ENCODE results near the gene SPTBN2. TPM values are rescaled to one million over a fixed set of nuclear protein-coding genes. Genes with fewer than 3 reads are reported as not detected.
A peak's percentile ranks its signal among the peaks of the same experiment; 100 is the strongest.

The SPTBN2 gene
- total and polyA plus RNA-seq, 8 donors = 7.5 to 26.4 (median 9.0) TPM

DNA sequence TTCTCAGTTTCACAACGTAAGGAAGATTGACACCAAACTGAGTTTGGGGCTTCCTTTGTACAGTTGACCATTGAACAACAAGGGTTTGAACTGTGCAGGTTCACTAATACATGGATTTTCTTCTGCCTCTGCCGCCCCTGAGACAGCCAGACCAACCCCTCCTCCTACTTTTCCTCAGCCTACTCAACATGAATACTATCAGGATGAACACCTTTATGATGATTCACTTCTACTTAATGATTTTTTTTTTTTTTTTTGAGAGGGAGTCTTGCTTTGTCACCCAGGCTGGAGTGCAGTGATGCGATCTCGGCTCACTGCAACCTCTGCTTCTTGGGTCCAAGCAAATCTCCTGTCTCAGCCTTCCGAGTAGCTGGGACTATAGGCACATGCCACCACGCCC lies 75.9 kb downstream of the SPTBN2 start:
- no peaks in the 10 kb centered on the region for H3K9me3 ChIP-seq
- intact Hi-C loops (cut with DNase I) = no loop called here
- H3K4me3 ChIP-seq = no peak overlapping the region
- H3K36me3 ChIP-seq = peaks cover 0 to 85% of the 10 kb centered on the region in 2 donors
- no peaks in the 10 kb centered on the region for H3K4me1 ChIP-seq
- DNase-seq = no peak
- no peak overlapping the region for H3K27ac ChIP-seq
- TF ChIP-seq, protein P1, sequence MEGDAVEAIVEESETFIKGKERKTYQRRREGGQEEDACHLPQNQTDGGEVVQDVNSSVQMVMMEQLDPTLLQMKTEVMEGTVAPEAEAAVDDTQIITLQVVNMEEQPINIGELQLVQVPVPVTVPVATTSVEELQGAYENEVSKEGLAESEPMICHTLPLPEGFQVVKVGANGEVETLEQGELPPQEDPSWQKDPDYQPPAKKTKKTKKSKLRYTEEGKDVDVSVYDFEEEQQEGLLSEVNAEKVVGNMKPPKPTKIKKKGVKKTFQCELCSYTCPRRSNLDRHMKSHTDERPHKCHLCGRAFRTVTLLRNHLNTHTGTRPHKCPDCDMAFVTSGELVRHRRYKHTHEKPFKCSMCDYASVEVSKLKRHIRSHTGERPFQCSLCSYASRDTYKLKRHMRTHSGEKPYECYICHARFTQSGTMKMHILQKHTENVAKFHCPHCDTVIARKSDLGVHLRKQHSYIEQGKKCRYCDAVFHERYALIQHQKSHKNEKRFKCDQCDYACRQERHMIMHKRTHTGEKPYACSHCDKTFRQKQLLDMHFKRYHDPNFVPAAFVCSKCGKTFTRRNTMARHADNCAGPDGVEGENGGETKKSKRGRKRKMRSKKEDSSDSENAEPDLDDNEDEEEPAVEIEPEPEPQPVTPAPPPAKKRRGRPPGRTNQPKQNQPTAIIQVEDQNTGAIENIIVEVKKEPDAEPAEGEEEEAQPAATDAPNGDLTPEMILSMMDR (IDR thresholded peaks at IDR 0.05) = no peak
- no peak for ATAC-seq
- no peaks in the 10 kb centered on the region for H3K27me3 ChIP-seq

DNA sequence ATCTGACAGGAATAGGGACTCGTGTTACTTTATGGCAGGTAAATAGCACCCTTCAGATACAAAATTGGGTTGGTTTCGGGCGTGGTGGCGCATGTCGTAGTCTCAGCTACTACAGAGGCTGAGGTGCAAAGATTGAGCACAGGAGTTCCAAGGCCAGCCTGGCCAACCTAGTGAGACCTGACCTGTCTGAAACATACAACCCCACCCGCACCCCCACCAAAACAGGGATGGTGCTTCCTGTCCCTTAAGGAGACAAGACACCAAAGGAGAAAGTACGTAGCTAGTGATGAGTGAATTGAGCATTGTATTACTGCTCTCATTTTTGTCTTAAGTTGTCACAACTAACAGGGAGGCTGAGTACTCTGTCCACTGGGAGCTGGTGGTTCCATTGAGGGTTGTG lies 76.4 kb downstream of the SPTBN2 start:
- Histone ChIP-seq H3K27ac (no peak overlapping the region), H3K27me3 (no peaks in the 10 kb centered on the region), H3K9me3 (no peaks in the 10 kb centered on the region), H3K4me3 (no peak overlapping the region), H3K36me3 (peaks cover 0 to 85% of the 10 kb centered on the region in 2 donors), H3K4me1 (no peaks in the 10 kb centered on the region)
- DNase-seq (no peak), ATAC-seq (no peak)
- intact Hi-C loops (cut with DNase I) = no loop called here
- TF ChIP-seq, protein P1 (IDR thresholded peaks at IDR 0.05) = no peak

DNA sequence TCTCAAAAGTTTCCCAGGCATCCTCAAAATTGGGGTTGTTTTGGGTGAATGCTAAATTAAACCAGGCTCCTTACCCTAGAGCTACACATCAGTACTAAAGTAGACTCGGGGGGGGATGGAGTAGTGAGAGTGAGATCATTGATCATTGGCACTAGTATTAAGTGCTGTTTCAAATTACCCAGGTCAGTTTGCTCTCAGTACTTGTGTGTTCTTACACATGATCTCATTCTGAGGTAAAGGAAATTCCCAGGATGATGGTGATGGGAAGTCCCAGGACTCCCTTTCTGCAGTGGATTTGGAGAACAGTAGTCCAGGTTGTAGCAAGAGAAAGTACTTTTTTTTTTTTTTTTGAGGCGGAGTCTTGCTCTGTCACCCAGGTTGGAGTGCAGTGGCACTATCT lies 78.0 kb downstream of the SPTBN2 start:
- TF ChIP-seq, protein P1 (IDR thresholded peaks at IDR 0.05) = no peak
- Histone ChIP-seq H3K4me3 (no peak overlapping the region), H3K4me1 (peaks cover 0 to 12% of the 10 kb centered on the region in 2 donors), H3K27ac (no peak overlapping the region), H3K36me3 (peaks cover 0 to 88% of the 10 kb centered on the region in 2 donors), H3K9me3 (no peaks in the 10 kb centered on the region), H3K27me3 (no peaks in the 10 kb centered on the region)
- ATAC-seq = no peak
- DNase-seq = no peak
- intact Hi-C loops (cut with DNase I) = no loop called here

DNA sequence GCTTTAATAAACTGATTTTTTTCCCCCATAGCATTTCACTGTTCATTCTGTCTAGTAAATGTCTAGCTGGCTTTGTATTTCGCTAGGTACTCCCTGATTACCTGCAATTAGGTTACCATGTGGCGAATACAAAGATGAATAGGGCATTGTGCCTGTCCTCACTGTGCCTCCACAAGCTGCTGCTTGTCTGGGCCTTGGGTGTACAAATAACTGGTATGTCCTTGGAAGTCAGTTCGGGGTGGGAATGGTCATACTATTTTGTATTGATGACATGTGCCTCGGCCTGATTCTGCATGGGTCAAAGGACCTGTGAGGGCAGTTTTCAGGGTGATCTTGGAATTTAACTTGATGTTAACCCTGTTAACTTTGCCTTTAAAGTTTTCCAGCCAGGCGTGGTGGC lies 79.1 kb downstream of the SPTBN2 start:
- no peak for ATAC-seq
- TF ChIP-seq, protein P1 (IDR thresholded peaks at IDR 0.05) = no peak
- Histone ChIP-seq H3K36me3 (peaks cover 0 to 88% of the 10 kb centered on the region in 2 donors), H3K27ac (no peak overlapping the region), H3K27me3 (no peaks in the 10 kb centered on the region), H3K4me1 (peaks cover 0 to 24% of the 10 kb centered on the region in 2 donors), H3K4me3 (no peak overlapping the region), H3K9me3 (no peaks in the 10 kb centered on the region)
- no peak for DNase-seq
- intact Hi-C loops (cut with DNase I) = no loop called here

DNA sequence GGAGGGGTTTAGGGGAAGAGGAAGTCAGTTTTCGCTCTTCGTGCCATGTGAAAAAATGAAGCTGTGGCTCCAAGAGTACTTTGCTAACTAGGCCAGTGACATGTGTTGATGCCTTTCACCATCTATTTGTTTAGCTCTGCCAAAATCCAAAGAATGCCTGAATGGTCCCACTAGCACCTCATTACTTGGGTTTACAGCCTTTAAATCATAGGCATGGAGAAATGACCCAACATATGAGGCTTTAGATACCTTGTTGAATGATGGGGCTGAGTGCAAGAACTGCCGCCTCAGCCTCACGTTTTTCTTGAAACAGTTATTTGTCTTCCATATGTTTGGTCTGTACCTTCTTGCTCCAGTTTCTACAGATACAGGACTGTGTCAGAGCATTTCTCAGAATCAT lies 82.2 kb downstream of the SPTBN2 start:
- H3K27ac ChIP-seq = no peak overlapping the region
- intact Hi-C loops (cut with DNase I) = no loop called here
- H3K4me1 ChIP-seq = peaks cover 17 to 54% of the 10 kb centered on the region in 2 donors
- H3K9me3 ChIP-seq = no peaks in the 10 kb centered on the region
- no peak for ATAC-seq
- H3K36me3 ChIP-seq = peaks cover 9 to 91% of the 10 kb centered on the region in 2 donors
- no peaks in the 10 kb centered on the region for H3K27me3 ChIP-seq
- DNase-seq = peak in 2 of 4 donors; percentile 30 to 48
- TF ChIP-seq, protein P1 (IDR thresholded peaks at IDR 0.05) = no peak
- no peak overlapping the region for H3K4me3 ChIP-seq
